HepG2 (cell line): ENCODE data around the gene LMAN2. TPM values are rescaled to one million over a fixed set of nuclear protein-coding genes. Genes with fewer than 3 reads are reported as not detected.

Experiments used
- CREB1 ChIP-seq, 2 experiments: fragments of 450-650 bp in 1 of 2; IDR thresholded peaks; 2 replicates each; pipeline ENCODE4 v1.6.1; 2016 to 2017; ENCODE audit warnings: control low read depth in 1 of 2, mild to moderate bottlenecking in 1 of 2, missing compliant biosample characterization in 1 of 2, missing genetic modification characterization in 1 of 2
- MTERF4 ChIP-seq: sonication (generic); formaldehyde crosslinking; IDR thresholded peaks from 2 replicates; pipeline ENCODE4 v1.8.0; 2023; ENCODE audit warnings: mild to moderate bottlenecking, missing genetic modification reagents
- NCOA2 ChIP-seq: sonication (generic); formaldehyde crosslinking; IDR thresholded peaks from 2 replicates; pipeline ENCODE4 v1.8.0; 2022; ENCODE audit warnings: inconsistent platforms
- ZNF646 ChIP-seq: sonication (generic); formaldehyde crosslinking; IDR thresholded peaks from 2 replicates; pipeline ENCODE4 v1.9.0; 2021; ENCODE audit warnings: mild to moderate bottlenecking, missing genetic modification reagents
- ZNF7 ChIP-seq: IDR thresholded peaks from 2 replicates; pipeline ENCODE4 v1.6.1; 2016; ENCODE audit warnings: missing biosample characterization, missing genetic modification reagents
- polyA plus RNA-seq, 8 experiments: library from polyadenylated mRNA; depleted of rRNA in 3 of 8; stranded (reverse) in 7 of 8; unstranded in 1 of 8; fragments of >200 nt; fragmentation: Illumina TruSeq in 4 of 8; extraction: Trizol in 4 of 8; gene quantifications; 2 replicates each; pipeline versions ENCODE4 v1.2.1 to v1.2.3, GENCODE V29; 2011 to 2016; ENCODE audit warnings: low read depth in 4 of 8, missing spikeins in 1 of 8, mixed read lengths in 1 of 8; ENCODE audit not compliant: insufficient read depth in 1 of 8
- total RNA-seq, 5 experiments: library from RNA; depleted of rRNA; stranded (reverse); fragments of >200 nt; fragmentation: Illumina TruSeq; extraction: Trizol; gene quantifications; 2 replicates each; pipeline ENCODE4 v1.2.3, GENCODE V29; 2016; ENCODE audit warnings: low read depth in 1 of 5
- TF ChIP-seq, protein P1 (sequence below): sonication (generic); formaldehyde crosslinking; IDR thresholded peaks from 2 replicates; pipeline ENCODE4 v1.4.0; 2020; ENCODE audit warnings: mild to moderate bottlenecking, missing genetic modification reagents

The LMAN2 gene
- total and polyA plus RNA-seq, 2 of the 13 experiments (the other 11 are each of a cell fraction or from before 2014, with no cell fraction given), result 191 to 197 TPM

DNA sequence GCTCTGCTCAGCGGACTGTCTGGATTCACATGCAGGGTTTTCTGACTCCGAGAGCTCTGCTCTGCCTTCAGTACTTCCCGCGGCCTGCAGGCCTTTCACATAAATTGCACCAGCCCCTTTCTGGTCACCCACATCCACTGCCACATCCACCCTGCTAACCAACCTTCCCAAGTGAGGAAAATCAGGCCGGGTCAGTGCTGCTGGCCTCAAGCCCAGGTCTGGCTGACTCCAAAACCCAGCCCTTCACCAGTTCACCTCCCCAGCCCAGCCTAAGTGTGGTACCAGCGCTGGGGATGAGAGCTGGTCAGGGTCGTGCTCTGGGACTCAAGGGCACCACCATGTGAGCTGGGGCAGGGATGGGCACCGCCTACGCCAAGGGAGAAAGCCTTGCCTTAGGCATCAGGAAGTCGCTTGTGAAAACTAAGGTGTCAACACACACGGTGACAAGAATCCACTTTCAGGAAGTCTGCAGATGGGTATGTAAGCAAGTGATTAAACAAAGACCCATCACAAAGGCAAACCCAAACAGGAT is 12.3 kb downstream of the LMAN2 start (continued):
- TF ChIP-seq ZNF646 (CRISPR knock-in tag) (no peak), CREB1 (IDR thresholded peaks at IDR 0.05) (no peak), CREB1 (CRISPR knock-in tag; IDR thresholded peaks at IDR 0.05) (no peak), MTERF4 (CRISPR knock-in tag) (no peak), NCOA2 (no peak), ZNF7 (CRISPR knock-in tag) (no peak)
- TF ChIP-seq, protein P1, sequence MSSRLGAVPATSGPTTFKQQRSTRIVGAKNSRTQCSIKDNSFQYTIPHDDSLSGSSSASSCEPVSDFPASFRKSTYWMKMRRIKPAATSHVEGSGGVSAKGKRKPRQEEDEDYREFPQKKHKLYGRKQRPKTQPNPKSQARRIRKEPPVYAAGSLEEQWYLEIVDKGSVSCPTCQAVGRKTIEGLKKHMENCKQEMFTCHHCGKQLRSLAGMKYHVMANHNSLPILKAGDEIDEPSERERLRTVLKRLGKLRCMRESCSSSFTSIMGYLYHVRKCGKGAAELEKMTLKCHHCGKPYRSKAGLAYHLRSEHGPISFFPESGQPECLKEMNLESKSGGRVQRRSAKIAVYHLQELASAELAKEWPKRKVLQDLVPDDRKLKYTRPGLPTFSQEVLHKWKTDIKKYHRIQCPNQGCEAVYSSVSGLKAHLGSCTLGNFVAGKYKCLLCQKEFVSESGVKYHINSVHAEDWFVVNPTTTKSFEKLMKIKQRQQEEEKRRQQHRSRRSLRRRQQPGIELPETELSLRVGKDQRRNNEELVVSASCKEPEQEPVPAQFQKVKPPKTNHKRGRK (CRISPR knock-in tag), result no peak
